ENCODE data around the gene AADAC. TPM values are rescaled to one million over a fixed set of nuclear protein-coding genes. Genes with fewer than 3 reads are reported as not detected.
"Not testable (repeated sequence)": the region's sequence is repeated elsewhere in the genome, so short reads cannot be mapped to it uniquely, and the experiment has no call there.

Gene AADAC
- total and polyA plus RNA-seq, 7 donors, result 0.14 to 0.71 TPM; not detected in 5

DNA sequence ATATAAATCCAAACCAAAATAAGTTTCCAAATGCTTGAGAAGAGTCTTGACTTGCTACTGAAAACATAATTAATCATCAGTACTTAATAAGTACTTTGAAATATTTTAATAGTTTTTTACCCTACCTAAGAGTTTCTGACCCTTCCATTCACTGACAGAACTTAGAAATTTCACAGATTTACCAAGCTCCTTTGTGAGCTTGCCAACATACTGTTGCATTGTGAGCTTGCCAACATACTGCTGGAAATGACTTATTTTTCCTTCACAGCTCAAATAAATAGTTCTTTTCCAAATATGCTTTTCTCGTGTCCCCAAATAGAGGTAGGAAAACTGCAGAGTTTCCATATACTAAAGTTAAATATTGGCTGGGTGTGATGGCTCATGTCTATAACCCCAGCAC is 9.6 kb upstream of the AADAC start:
- intact Hi-C loops (cut with DNase I), result no loop called here
- H3K9me3 ChIP-seq, result no peaks in the 10 kb centered on the region
- no peak for TF ChIP-seq CTCF (IDR thresholded peaks at IDR 0.05)
- 33 to 42% (median 37%) methylated on average over 1 of the region's 1 CpG for WGBS, 3 donors
- H3K4me3 ChIP-seq, result no peak overlapping the region
- H3K27me3 ChIP-seq (ENCODE audit: insufficient read depth in 3 of 3, low read length in 2 of 3), result no peaks in the 10 kb centered on the region
- H3K4me1 ChIP-seq, result no peaks in the 10 kb centered on the region
- H3K27ac ChIP-seq, result no peak overlapping the region
- DNase-seq (no peak), ATAC-seq (no peak)
- H3K36me3 ChIP-seq (ENCODE audit: insufficient read depth in 1 of 2, low read depth in 1 of 2), result no peaks in the 10 kb centered on the region

DNA sequence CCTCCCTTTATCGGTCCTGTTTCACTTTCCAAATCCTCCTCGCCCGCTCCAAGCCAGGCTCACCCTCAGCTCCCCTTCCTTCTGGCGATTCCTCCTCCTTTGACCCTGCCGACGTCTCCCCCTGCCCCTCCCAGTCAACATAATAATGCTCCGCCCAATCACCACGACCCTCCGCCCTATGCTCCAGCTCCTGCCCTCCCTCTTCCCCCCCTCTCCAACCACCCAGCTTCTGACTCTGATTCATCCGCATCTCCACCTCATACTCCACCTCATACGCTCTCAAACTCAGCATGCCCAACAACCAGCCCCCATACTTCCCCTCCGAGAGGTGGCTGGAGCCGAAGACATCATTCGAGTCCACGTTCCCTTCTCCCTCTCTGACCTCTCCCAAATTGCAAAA is 7.1 kb upstream of the AADAC start:
- DNase-seq, result no peak

DNA sequence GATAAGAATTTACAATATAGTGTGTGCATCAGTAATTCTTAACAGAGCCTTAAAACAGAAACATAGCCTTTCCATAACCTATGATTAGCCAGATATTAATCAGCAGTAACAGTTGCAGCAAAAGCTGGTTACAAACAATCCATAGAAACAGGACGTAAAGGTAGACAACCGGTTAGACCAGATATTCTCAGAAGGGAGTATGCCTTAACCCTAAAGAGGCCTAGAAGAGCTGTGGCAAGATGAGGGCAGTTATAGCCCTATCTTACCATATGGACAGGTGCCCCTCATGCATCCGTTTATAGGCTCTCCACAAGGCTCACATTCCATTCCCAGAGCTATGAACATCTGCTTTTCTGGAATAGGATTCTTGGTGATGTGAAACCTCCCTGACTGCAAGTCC is 5.0 kb upstream of the AADAC start:
- H3K4me3 ChIP-seq; H3K27ac ChIP-seq; H3K4me1 ChIP-seq; H3K9me3 ChIP-seq; H3K36me3 ChIP-seq (ENCODE audit: insufficient read depth in 1 of 2, low read depth in 1 of 2); ATAC-seq; H3K27me3 ChIP-seq (ENCODE audit: insufficient read depth in 3 of 3, low read length in 2 of 3); DNase-seq; intact Hi-C loops (cut with DNase I): not testable (repeated sequence)
- WGBS, 3 donors, result 78 to 85% (median 82%) methylated on average over 3 of the region's 3 CpGs

More for the DNA sequence above, 7.1 kb upstream of the AADAC start:
- no peak for TF ChIP-seq CTCF (IDR thresholded peaks at IDR 0.05)
- ATAC-seq, result no peak
- H3K9me3 ChIP-seq, result no peaks in the 10 kb centered on the region
- H3K4me3 ChIP-seq, result no peak overlapping the region
- WGBS, 3 donors, result 88 to 93% (median 89%) methylated on average over 15 of the region's 15 CpGs
- H3K36me3 ChIP-seq (ENCODE audit: insufficient read depth in 1 of 2, low read depth in 1 of 2), result no peaks in the 10 kb centered on the region
- no peaks in the 10 kb centered on the region for H3K4me1 ChIP-seq
- H3K27me3 ChIP-seq (ENCODE audit: insufficient read depth in 3 of 3, low read length in 2 of 3), result no peaks in the 10 kb centered on the region
- no peak overlapping the region for H3K27ac ChIP-seq
- intact Hi-C loops (cut with DNase I), result no loop called here

- Histone ChIP-seq H3K36me3 (ENCODE audit: insufficient read depth in 1 of 2, low read depth in 1 of 2) (no peaks in the 10 kb centered on the region), H3K9me3 (no peaks in the 10 kb centered on the region), H3K4me3 (no peak overlapping the region), H3K4me1 (no peaks in the 10 kb centered on the region), H3K27me3 (ENCODE audit: insufficient read depth in 3 of 3, low read length in 2 of 3) (no peaks in the 10 kb centered on the region), H3K27ac (no peak overlapping the region)
- WGBS, 3 donors, result 93 to 100% (median 94%) methylated on average over 2 of the region's 2 CpGs
- intact Hi-C loops (cut with DNase I), result no loop called here
- DNase-seq, result no peak
- no peak for TF ChIP-seq CTCF (IDR thresholded peaks at IDR 0.05)
- ATAC-seq, result no peak
Measured at GRCh38 chr3:151811474-151811873, 2.4 kb upstream of the AADAC start.

DNA sequence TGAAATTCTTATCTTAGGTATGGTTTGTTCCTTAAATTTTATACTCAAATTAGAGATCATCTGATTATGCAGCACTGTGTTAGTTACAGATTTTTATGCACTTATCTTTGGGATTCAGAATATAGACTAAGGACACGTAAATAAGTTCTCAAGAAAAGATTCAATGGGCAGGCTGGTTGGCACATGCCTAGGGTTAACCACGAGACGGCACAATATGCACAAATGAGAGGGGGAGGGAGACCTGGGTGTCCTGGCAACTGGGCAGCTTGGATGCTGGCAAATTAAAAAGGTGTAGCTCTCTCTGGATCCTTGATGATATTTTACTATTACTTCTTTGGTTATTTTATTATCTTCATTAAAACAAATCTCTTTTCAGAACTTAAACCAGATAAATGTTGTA is 672 bp downstream of the AADAC start:
- intact Hi-C loops (cut with DNase I), result no loop called here
- DNase-seq, result no peak
- TF ChIP-seq CTCF (IDR thresholded peaks at IDR 0.05), result no peak
- 67 to 77% (median 71%) methylated on average over 3 of the region's 3 CpGs for WGBS, 3 donors
- Histone ChIP-seq H3K27me3 (ENCODE audit: insufficient read depth in 3 of 3, low read length in 2 of 3) (no peaks in the 10 kb centered on the region), H3K27ac (no peak overlapping the region), H3K36me3 (ENCODE audit: insufficient read depth in 1 of 2, low read depth in 1 of 2) (no peaks in the 10 kb centered on the region), H3K4me1 (no peaks in the 10 kb centered on the region), H3K4me3 (no peak overlapping the region), H3K9me3 (no peaks in the 10 kb centered on the region)
- ATAC-seq, result no peak
